ENCODE results near the gene CHN1.

The CHN1 gene

DNA sequence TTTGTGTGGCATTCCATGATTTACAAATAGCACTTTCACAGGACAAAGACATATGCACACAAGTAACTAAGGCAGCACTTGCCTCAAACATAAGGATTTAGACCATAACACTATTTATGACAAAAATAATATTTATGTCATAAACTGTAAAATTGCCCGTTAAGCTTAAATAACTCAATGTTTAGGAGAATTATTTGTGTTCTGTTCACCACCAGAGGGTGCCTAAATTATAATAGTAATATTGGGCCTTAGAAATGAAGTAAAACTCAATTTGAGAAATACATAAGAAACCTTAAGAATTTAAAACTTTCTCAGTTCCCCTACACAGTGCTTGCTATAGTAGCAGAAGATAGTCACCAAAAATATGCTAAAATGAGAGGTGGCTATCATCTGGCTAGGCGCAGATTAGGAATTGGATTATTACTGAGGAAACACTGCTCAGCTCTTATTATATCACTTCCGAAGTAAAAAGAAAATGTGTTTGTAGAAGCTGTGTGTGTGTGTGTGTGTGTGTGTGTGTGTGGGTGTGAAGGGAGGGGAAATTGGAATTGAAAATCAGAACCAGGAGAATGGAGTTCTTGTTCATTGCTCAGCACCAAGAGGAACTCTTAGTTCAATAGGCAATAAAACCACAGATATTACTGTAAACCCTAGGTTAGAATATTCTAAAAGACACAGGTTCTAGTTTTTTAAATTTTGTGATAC, 4.9 kb upstream of the CHN1 start:
- no peak for DNase-seq

GRCh38 chr2:175008801-175009495, 3.8 kb upstream of the CHN1 start:
- no peak for DNase-seq

- no peak for DNase-seq
Observed at GRCh38 chr2:175008009-175008408, 2.8 kb upstream of the CHN1 start.

- DNase-seq = no peak
Observed at GRCh38 chr2:175007510-175007909, 2.3 kb upstream of the CHN1 start.

DNA sequence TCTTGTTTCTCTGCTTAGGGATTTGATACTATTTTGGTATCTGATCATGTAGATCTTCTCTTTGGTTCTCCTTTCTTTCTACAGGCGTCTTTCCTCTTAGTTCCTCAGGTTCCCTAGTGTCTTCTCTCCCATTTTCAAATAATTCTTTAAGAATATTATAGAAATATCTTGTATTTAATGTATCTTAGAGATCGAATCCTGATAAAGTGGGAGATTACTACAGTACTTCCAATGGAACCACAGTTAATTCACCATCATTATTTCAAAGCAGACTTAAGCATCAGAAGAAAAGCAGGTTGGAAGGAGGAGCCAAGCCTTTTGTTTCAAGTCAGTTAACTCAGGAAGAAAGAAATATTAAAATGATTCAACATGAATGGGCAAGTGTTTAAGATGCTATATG, 1.1 kb upstream of the CHN1 start:
- no peak for DNase-seq

DNA sequence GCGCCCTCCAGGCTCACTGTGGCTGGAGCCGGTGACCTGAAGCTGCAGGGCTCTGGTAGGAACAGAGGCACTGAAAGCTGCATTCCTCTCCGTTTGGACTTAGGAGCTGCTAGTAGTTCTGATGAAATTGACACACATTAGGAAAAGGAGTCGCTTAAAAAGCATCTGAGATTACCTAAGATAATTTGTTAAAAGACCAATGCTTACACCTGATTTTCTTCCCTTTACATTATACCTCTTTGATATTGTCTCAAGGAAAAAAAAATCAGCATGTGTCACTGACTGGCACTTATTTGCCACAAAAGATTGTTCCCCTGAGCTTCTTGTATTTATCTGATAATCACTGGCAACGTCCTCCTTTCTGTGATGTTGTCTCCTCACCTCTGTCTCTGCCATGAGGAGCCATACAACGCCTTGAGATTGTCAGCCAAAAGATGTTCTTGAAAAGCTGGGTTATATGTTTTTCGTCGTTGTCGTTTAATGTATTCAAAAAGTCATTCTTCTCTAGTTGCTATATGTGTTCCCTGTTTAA, 618 bp upstream of the CHN1 start:
- DNase-seq = no peak

- DNase-seq = no peak
Observed at GRCh38 chr2:175004730-175004979, 526 bp downstream of the CHN1 start.

- DNase-seq = no peak
Observed at GRCh38 chr2:175003875-175004729, 1.1 kb downstream of the CHN1 start.

GRCh38 chr2:175002547-175003274, 2.5 kb downstream of the CHN1 start:
- no peak for DNase-seq

- DNase-seq = peak; percentile 96
Observed at GRCh38 chr2:175001566-175001965, 3.6 kb downstream of the CHN1 start.

- no peak for DNase-seq
Observed at GRCh38 chr2:174997110-174997509, 8.1 kb downstream of the CHN1 start.

- DNase-seq = no peak
Observed at GRCh38 chr2:174996622-174997021, 8.6 kb downstream of the CHN1 start.

DNA sequence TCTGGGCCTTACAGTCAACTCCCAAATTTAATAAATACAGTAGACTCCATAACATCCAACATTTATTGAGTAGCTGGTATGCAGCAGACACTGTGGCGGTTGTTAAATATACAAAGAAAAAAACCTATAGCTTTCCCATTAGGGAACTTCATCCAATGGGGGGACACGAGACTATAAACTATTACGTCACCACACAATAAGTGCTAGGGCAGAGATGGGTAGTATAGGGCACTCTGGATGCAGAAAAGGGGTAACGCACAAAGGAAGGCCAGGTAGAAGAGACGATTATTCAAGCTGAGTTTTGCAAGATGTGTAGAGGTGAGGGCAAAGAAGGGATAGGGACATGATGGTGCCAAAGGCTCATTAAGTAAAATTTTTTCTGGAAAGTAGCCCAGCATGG, 10.8 kb downstream of the CHN1 start:
- no peak for DNase-seq

DNA sequence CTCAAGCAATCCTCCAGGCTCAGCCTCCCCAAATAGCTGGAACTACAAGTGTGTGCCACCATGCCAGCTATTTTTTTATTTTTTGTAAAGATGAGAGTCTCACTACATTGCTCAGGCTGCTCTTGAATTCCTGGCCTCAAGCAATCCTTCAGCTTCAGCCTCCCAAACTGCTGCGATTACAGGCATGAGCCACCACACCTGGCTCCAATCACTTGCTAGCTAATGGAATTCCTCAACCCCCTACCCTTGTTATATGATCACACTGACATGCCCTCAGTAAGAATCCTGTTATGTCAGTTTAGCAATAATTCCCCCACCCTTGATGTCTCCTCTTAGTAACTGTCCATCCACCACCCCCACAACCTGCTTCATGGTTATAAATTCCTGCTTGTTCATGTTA, 12.3 kb downstream of the CHN1 start:
- no peak for DNase-seq

DNA sequence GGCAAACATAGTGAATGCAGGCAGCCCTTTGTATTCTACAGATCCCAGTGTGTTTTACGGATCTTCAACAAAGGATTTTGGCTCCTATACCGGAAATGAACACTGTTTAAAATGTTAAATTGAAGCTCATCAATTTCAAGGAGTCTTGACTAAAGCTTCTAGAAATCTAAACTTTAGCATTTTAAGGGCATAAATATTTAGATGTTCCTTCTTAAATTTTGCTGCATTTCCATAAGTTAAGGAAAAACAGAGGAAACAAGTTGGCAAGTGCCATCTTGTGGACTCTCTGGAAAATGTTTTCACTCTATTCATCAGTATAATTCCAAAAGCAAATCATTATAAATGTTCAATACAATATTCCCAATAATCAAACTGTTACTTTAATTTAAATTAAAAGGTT, 19.6 kb downstream of the CHN1 start:
- no peak for DNase-seq

DNA sequence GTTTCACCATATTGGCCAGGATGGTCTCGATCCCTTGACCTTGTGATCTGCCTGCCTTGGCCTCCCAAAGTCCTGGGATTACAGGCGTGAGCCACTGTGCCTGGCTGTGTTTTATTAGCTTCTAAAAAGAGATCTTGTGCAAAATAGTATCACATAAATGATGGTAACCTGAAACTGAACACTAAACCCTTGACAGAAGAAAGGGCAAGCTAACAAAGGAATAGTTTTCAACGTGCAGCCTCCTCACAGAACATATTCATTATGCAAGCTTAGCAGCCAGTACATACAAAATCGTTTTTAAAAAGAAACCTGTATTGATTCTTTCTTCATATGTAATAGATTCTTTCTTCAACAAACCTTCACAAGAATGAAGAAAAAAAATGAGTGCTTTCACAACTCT, 20.6 kb downstream of the CHN1 start:
- no peak for DNase-seq

GRCh38 chr2:174981331-174981730, 23.9 kb downstream of the CHN1 start:
- DNase-seq = no peak

GRCh38 chr2:174979996-174980395, 25.2 kb downstream of the CHN1 start:
- DNase-seq = no peak

DNA sequence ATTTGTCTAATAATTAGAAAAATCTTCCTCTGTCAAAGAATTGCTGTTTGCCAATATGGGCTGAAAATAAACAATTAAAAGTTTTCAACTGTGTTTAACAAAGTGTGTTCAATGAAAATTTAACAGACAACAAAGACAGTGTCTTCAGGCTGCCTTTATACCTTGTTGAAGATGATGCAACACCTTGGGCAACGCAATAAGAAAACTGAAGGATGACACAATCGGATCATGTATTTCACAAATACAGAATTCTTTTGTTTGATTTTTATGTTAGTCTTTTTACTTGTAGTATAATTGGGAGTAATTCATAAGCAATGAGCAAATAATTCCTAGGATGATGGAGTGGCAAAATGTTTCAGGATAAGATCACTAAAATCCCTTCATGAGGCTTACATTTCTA, 27.8 kb downstream of the CHN1 start:
- no peak for DNase-seq

- DNase-seq = no peak
Observed at GRCh38 chr2:174974131-174974530, 31.1 kb downstream of the CHN1 start.

DNA sequence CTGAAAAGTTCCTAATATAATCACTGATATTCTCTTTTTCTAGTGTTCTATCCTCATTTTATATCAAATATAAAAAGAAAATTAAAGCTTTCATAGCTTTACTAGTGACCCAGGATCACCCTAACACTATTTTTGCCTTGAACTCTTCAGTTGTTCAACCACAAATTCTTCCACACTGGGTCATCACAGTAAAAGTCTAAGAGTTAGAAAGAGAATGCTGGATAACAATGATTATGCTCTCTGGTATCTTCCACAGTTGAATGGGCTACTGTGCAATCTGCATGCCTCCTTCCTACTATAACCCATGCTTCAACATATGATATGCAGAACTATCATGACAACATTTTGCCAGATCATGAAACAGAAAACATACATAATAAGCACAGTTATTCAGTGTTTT, 32.3 kb downstream of the CHN1 start:
- DNase-seq = no peak

DNA sequence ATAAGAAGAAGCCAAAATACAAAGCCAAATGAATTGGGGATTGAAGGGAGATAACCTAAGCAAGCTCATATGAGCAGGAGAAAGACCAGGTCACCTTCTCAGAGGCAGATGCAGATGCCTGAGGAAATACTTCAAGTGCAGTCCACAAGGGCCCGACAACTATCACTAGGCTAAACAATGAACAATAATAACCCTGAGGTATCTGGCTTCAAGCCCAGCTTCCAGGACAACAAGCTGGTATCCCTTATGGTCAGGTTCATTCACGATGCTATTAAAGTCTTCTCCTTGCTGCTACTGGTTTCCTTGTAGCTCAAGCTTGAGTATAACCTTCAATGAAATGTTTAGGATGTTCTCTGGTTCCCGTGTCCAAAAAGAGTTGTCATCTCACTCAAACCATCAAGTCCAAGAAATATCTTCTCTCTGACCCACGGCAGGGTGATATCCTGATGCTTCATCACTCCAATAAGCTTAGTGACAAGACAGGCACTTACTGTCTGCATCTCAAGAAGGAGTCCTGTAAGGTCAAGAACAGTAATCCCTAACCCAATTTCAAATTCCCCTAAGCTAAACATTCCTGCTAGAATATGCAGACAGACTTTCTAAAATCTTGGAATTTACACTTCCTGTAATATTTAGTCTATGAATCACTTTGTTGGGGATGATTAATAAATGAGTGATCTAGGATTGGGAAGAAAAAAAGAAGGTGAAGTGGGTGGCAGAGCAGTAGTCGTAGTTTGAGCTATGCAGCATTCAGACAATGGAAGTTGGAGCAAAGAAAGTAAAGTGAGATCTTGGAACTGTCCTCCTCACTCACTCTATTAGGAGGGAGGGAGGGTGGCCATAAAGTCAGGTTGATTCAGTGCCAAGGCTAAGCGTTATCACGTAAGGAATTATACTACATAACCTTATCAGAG, 33.1 kb downstream of the CHN1 start:
- peak; percentile 20 for DNase-seq

All from NCI-H1105 treated with DMSO at 0.1 percent for 48 hours (cell line).